Skin of body (tissue), 2 donors: ENCODE results near the gene RAD9A. TPM values are rescaled to one million over a fixed set of nuclear protein-coding genes. Genes with fewer than 3 reads are reported as not detected.

Experiments used
- DNase-seq: peaks from one replicate; lab custom pipeline; 2025; lab: John Stamatoyannopoulos, UW
- total RNA-seq: library from RNA; depleted of rRNA; stranded (reverse); fragments of >200 nt; gene quantifications from one replicate; pipeline ENCODE4 v1.2.3, GENCODE V29; 2014

RAD9A gene
- total RNA-seq, 1 donor from 2014 or later = 9.6 TPM

- DNase-seq = peak; percentile 35
Observed at GRCh38 chr11:67356864-67357561, 34.8 kb upstream of the RAD9A start.

- no peak for DNase-seq
Observed at GRCh38 chr11:67357831-67358670, 33.7 kb upstream of the RAD9A start.

GRCh38 chr11:67364169-67364568 lies 27.6 kb upstream of the RAD9A start:
- DNase-seq = no peak

DNA sequence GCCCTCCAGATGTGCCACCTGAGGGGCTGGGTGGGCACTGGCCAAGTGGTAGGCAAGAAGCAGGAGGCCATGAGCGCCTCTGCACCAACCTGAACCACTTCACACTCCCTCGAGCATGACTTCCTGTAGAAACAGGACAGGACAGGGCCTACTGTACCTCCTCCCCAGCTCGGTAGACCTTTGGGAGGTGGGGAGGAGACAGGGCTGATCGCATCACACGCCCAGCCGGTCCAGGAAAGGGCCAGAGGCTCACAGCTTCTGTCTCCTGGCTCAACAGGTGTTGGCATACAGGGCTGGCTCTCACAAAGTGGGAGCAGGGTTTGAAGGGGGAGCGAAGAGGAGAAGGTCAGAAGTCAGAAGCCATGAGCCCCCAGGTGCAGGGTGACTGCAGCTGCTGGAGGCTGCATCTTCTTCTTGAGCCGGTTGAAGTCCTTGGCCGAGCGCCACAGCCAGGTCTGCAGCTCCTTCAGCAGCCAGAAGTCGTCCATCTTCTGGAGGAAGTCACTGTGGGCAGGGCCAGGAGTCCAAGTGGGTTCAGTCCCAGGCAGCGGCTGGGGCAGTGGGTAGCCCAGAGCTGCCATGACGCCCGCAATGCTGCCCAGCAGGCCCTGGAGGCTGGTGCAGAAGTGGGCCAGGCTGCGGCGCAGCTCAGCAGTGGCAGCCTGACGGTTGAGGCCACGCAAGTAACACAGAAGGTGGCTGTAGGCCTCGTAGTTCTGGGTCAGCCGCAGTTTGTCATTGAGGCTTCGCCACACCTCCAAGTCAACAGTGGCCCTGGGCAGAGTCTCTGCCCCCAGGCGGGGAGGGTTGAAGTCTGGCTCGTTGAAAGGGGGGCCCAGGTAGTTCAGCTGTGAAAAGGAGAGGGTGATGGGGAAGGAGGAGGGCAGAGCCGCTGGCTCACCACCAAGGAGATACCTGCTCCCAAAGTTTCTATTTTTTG lies 26.7 kb upstream of the RAD9A start:
- no peak for DNase-seq

DNA sequence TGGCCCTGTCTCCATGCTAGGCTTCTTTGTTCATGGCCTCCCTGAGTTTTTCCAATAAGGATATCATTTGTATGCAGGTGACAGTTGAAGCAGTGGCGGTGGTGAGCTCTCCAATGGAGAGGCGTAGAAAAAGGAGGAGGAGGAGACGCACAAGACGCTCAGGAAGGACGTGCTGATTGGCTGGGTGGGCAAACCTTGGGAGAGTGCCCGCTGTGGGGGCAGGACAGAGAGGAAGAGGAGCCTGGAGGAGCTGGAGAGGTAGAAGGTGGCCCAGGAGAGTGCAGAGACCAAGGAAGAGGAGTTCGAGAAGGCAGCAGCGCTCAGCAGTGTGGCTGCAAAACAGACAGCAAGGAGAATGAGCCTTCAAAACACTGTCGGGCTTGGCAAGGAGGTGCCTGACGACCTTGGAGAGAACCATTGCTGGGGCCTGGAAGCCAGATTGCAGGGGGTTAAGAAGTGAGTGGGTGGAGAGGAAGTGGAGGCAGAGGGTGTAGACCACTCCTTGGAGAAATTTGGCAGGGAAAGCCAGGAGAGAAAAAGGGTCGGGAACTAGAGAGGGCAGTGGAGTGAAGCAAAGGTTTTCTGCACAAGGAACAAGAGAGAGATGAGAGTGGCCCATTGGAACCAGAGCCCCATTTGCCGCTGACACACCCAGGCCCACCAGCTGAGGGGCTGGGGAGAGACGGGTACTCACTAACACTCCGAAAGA lies 25.9 kb upstream of the RAD9A start:
- DNase-seq = no peak

GRCh38 chr11:67366546-67366945 lies 25.2 kb upstream of the RAD9A start:
- peak; percentile 38 for DNase-seq

- no peak for DNase-seq
Observed at GRCh38 chr11:67366961-67367760, 24.6 kb upstream of the RAD9A start.

GRCh38 chr11:67367761-67368227 lies 24.0 kb upstream of the RAD9A start:
- no peak for DNase-seq

- DNase-seq = no peak
Observed at GRCh38 chr11:67368621-67369020, 23.2 kb upstream of the RAD9A start.

DNA sequence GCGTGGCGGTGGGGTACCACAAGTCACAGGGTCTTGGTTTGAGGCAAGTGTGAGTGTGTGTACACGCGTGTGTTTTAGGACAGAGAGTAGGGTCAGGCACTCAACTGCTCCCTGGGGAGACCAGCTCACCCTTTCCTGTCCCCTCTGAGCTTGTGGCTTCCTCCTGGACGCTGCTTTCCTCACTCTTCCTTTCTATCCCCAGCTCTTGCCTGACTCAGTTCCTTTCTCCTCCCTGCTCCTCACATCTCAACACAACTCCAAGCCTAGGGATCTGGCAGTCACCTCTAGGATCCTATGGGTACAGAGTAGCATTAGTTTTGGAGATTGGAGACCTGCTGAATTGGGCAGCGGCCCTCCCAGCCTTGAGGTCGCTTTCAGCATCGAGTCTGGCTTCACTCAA lies 22.5 kb upstream of the RAD9A start:
- DNase-seq = no peak

DNA sequence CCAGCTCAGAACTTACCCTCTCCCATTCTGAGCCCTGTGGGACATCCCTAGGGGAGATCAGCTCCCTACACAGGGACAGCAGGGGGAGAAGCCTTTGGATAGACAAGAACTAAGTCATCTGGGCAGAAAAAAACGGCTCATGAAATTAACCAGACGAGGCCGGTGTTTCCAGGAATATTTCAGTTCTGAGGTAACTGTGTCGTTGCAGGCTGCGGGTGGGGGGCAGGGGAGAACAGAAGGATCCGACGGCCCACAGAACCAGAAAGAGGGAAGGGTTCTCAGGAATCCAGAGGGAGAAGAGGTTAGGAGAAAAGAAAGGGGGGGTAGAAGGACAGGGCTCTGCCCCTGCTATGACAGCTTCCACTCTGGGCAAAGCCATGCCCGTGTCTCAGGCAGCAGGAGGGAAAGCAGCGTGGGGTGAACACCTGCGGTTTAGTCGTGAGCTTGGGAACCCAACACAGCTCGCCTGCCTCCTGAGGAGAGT lies 21.9 kb upstream of the RAD9A start:
- DNase-seq = no peak

GRCh38 chr11:67370351-67371076 lies 21.3 kb upstream of the RAD9A start:
- no peak for DNase-seq

- no peak for DNase-seq
Observed at GRCh38 chr11:67371189-67371910, 20.4 kb upstream of the RAD9A start.

DNA sequence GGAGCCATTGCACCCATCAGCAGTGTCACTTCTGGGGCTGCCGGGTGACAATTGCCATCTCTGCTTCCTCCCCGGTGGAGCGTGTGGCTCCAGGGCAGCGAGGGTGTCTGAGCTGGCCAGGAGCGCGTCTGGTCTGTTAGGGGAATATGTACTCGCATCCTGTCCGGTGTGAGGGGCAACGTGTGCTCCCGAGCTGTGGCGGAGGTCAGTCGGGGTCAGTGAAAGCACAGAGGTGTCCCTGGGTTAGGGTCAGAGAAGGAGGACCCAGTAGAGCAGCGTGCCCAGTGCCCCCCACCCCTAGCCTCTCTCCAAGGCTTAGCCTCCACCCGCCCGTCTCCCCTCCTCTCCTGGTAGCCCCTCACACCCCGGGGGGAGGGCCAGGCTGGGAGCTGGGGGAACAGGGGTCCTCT lies 19.9 kb upstream of the RAD9A start:
- DNase-seq = no peak

DNA sequence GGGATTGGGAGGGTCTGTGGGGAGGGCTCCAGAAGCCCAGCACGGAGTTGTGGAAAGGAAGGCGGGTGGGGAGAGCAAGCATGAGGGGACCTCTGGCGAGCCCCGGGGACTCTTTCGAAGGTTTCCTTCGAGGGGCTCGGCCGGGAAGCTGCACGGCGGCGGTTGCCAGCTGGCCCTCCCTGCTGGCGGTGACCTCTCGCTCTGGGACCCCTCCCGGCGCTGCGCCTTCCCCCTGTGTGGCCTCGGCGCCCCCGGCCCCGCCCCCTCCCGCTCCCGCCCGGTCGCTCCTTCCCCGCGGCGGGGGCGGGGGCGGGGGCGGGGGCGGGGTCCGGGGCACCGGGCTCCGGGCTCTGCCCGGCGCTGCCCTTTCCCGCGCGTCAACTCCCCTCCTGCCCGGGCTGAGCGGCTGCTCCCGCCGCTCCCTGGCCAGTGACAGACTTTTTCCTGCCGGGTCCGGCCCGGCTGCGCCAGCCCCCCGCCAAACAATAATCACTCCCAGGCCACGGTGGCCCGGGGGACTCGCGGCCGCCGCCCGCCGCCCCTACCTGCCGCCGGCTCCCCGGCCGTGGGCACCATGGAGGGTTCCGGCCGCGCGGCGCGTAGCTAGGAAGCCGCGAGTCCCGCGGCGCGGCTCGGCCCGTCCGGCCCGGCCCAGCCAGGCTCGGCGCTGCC lies 19.3 kb upstream of the RAD9A start:
- DNase-seq = no peak

GRCh38 chr11:67372993-67373647 lies 18.7 kb upstream of the RAD9A start, which contains the start of gene CLCF1:
Gene CLCF1, minus strand, starts transcription at chr11:67373598. Its CDS starts 59 bp downstream, at chr11:67373539.
- DNase-seq = peak; percentile 18
